Measurements from ENCODE around the gene PTCH1. TPM values are rescaled to one million over a fixed set of nuclear protein-coding genes. Genes with fewer than 3 reads are reported as not detected.

Gene PTCH1
- polyA plus RNA-seq, 1 donor (not counting 4 experiments of a cell fraction or from before 2014, with no cell fraction given): 1.7 TPM

DNA sequence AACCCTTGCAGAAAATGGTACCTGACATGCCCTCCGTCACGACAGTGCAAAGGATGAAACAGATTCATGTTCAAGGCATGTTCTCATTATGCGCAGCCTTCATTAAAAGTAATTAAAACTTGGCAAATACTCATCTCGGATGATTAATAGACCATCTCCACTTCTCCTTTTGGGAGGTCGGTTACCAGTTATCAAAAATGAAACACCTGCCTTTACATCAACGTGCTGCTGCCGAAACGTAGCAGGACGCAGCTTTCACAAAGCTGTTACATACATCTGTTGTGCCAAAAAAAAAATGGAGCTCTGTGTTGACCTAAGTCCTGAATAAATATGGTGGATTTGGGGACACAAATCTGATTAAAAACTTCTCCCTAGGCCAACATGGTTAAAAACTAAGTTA, 75.7 kb downstream of the PTCH1 start:
- Histone ChIP-seq H2AFZ (ENCODE audit: control insufficient read depth, low read length) (no peak overlapping the region), H3K9me3 (ENCODE audit: control insufficient read depth, low read depth, low read length) (no peaks in the 10 kb centered on the region), H3K4me3 (ENCODE audit: control insufficient read depth in 2 of 3, extremely low read depth in 1 of 3, insufficient read depth in 2 of 3, low read depth in 1 of 3, low read length in 3 of 3) (no peak overlapping the region), H4K20me1 (ENCODE audit: control insufficient read depth, extremely low read depth, insufficient read depth, low read length) (no peaks in the 10 kb centered on the region), H3K36me3 (ENCODE audit: control insufficient read depth in 2 of 2, extremely low read depth in 1 of 2, insufficient read depth in 2 of 2, low read length in 2 of 2) (peaks cover 0 to 3% of the 10 kb centered on the region in 2 experiments), H3K27me3 (ENCODE audit: control insufficient read depth, extremely low read depth, insufficient read depth, low read length) (no peaks in the 10 kb centered on the region), H3K9me1 (ENCODE audit: control insufficient read depth, extremely low read depth, insufficient read depth, low read length) (no peaks in the 10 kb centered on the region), H3K4me1 (ENCODE audit: control insufficient read depth, extremely low read depth, insufficient read depth, low read length) (no peaks in the 10 kb centered on the region), H3K79me2 (ENCODE audit: control insufficient read depth, insufficient read depth, low read length) (no peaks in the 10 kb centered on the region), H3K4me2 (ENCODE audit: control insufficient read depth, extremely low read depth, insufficient read depth, low read depth, low read length) (no peak overlapping the region), H3K9ac (ENCODE audit: control insufficient read depth, extremely low read depth, insufficient read depth, low read length) (no peak overlapping the region), H3K27ac (ENCODE audit: control insufficient read depth, insufficient read depth, low read length) (no peak overlapping the region)
- DNase-seq (ENCODE audit: low read depth, low spot score): no peak
- dilution Hi-C loops (cut with MboI; ENCODE audit: extremely low pct_ligation_motif_present, low sequenced_read_pairs): no loop called here
- FAIRE-seq: no peak
- TF ChIP-seq, protein P1, sequence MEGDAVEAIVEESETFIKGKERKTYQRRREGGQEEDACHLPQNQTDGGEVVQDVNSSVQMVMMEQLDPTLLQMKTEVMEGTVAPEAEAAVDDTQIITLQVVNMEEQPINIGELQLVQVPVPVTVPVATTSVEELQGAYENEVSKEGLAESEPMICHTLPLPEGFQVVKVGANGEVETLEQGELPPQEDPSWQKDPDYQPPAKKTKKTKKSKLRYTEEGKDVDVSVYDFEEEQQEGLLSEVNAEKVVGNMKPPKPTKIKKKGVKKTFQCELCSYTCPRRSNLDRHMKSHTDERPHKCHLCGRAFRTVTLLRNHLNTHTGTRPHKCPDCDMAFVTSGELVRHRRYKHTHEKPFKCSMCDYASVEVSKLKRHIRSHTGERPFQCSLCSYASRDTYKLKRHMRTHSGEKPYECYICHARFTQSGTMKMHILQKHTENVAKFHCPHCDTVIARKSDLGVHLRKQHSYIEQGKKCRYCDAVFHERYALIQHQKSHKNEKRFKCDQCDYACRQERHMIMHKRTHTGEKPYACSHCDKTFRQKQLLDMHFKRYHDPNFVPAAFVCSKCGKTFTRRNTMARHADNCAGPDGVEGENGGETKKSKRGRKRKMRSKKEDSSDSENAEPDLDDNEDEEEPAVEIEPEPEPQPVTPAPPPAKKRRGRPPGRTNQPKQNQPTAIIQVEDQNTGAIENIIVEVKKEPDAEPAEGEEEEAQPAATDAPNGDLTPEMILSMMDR (optimal IDR thresholded peaks at IDR 0.05 in 1 of 3, IDR thresholded peaks at IDR 0.05 in 1 of 3, conservative IDR thresholded peaks at IDR 0.05 in 1 of 3; ENCODE audit: extremely low read depth in 1 of 3, insufficient read depth in 2 of 3, low read length in 3 of 3): no peak
- no peak for TF ChIP-seq EZH2 (IDR thresholded peaks at IDR 0.05; ENCODE audit: low read length)

DNA sequence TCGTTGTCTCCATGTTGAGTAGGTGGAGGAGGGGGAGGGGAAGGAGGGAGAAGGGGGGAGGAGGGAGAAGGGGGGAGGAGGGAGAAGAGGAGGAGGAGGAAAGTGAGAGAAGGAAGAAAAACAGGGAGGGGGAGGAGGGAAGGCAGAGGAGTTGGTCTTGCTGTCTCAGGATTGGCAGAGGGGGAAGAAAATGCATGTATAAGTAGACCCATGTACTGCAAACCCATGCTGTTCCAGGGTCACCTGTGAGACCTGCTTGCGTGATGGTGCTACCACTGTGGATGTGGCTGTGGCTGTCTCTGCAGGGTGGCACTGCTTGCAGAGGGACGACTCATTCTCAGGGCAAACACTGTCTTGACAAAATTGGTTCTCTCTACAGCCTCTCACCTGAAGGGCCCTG, 76.3 kb downstream of the PTCH1 start:
- dilution Hi-C loops (cut with MboI; ENCODE audit: extremely low pct_ligation_motif_present, low sequenced_read_pairs): no loop called here
- Histone ChIP-seq H3K79me2 (ENCODE audit: control insufficient read depth, insufficient read depth, low read length) (no peaks in the 10 kb centered on the region), H2AFZ (ENCODE audit: control insufficient read depth, low read length) (no peak overlapping the region), H3K27me3 (ENCODE audit: control insufficient read depth, extremely low read depth, insufficient read depth, low read length) (no peaks in the 10 kb centered on the region), H3K4me2 (ENCODE audit: control insufficient read depth, extremely low read depth, insufficient read depth, low read depth, low read length) (no peak overlapping the region), H3K27ac (ENCODE audit: control insufficient read depth, insufficient read depth, low read length) (no peak overlapping the region), H3K4me3 (ENCODE audit: control insufficient read depth in 2 of 3, extremely low read depth in 1 of 3, insufficient read depth in 2 of 3, low read depth in 1 of 3, low read length in 3 of 3) (no peak overlapping the region), H3K9ac (ENCODE audit: control insufficient read depth, extremely low read depth, insufficient read depth, low read length) (no peak overlapping the region), H4K20me1 (ENCODE audit: control insufficient read depth, extremely low read depth, insufficient read depth, low read length) (no peaks in the 10 kb centered on the region), H3K9me3 (ENCODE audit: control insufficient read depth, low read depth, low read length) (no peaks in the 10 kb centered on the region), H3K9me1 (ENCODE audit: control insufficient read depth, extremely low read depth, insufficient read depth, low read length) (no peaks in the 10 kb centered on the region), H3K36me3 (ENCODE audit: control insufficient read depth in 2 of 2, extremely low read depth in 1 of 2, insufficient read depth in 2 of 2, low read length in 2 of 2) (peaks cover 0 to 3% of the 10 kb centered on the region in 2 experiments), H3K4me1 (ENCODE audit: control insufficient read depth, extremely low read depth, insufficient read depth, low read length) (no peaks in the 10 kb centered on the region)
- FAIRE-seq (no peak), DNase-seq (ENCODE audit: low read depth, low spot score) (no peak)
- TF ChIP-seq, protein P1 (optimal IDR thresholded peaks at IDR 0.05 in 1 of 3, IDR thresholded peaks at IDR 0.05 in 1 of 3, conservative IDR thresholded peaks at IDR 0.05 in 1 of 3; ENCODE audit: extremely low read depth in 1 of 3, insufficient read depth in 2 of 3, low read length in 3 of 3): no peak
- no peak for TF ChIP-seq EZH2 (IDR thresholded peaks at IDR 0.05; ENCODE audit: low read length)

Data from keratinocyte (primary cell).